ENCODE data around the gene SLC40A1.

DNA sequence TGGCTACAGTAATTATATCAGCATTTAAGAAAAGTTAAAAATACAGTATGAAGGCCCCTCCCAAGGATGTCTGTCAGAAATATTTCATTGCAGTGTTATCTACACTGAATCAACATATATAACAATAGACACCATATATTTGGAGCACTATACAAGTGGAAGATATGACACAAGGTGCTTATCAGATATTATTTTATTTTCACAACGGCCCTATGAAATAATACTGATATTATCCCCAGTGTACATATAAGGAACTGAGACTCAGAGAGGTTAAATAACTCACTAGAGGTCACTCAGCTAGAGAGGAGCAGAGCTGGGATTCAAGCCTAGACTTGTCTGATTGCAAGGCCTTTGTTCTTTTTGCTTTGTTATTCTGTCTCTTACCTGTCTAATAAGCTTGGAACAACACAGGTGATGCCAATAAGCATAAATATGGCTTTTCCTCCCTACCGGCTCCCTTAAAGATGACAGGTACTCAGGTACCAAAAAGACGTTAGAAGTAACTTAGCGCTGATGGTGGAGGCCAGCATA lies 4.7 kb upstream of the SLC40A1 start:
- TF ChIP-seq, protein P1, sequence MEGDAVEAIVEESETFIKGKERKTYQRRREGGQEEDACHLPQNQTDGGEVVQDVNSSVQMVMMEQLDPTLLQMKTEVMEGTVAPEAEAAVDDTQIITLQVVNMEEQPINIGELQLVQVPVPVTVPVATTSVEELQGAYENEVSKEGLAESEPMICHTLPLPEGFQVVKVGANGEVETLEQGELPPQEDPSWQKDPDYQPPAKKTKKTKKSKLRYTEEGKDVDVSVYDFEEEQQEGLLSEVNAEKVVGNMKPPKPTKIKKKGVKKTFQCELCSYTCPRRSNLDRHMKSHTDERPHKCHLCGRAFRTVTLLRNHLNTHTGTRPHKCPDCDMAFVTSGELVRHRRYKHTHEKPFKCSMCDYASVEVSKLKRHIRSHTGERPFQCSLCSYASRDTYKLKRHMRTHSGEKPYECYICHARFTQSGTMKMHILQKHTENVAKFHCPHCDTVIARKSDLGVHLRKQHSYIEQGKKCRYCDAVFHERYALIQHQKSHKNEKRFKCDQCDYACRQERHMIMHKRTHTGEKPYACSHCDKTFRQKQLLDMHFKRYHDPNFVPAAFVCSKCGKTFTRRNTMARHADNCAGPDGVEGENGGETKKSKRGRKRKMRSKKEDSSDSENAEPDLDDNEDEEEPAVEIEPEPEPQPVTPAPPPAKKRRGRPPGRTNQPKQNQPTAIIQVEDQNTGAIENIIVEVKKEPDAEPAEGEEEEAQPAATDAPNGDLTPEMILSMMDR (IDR thresholded peaks at IDR 0.05), result no peak
- no peak for TF ChIP-seq POLR2A (IDR thresholded peaks at IDR 0.05)

Data from uterus (tissue), 2 donors.